ENCODE measurements around the gene PFKL. TPM values are rescaled to one million over a fixed set of nuclear protein-coding genes. Genes with fewer than 3 reads are reported as not detected.

Gene PFKL
- total RNA-seq, 1 donor from 2014 or later, result 101 TPM

GRCh38 chr21:44350773-44351481 is 51.1 kb downstream of the PFKL start:
- peak; percentile 67 for DNase-seq
- no peaks in the 10 kb centered on the region for H3K9me3 ChIP-seq
- no peak overlapping the region for H3K4me3 ChIP-seq
- no peak for ATAC-seq
- H3K27me3 ChIP-seq, result peaks cover 28% of the 10 kb centered on the region
- H3K27ac ChIP-seq, result no peak overlapping the region
- intact Hi-C loops (cut with DNase I), result no loop called here
- TF ChIP-seq CTCF (IDR thresholded peaks at IDR 0.05), result no peak
- H3K36me3 ChIP-seq, result no peaks in the 10 kb centered on the region
- peaks cover 17% of the 10 kb centered on the region for H3K4me1 ChIP-seq

GRCh38 chr21:44351535-44352252 is 51.8 kb downstream of the PFKL start:
- H3K27me3 ChIP-seq, result peaks cover 28% of the 10 kb centered on the region
- no peaks in the 10 kb centered on the region for H3K9me3 ChIP-seq
- H3K36me3 ChIP-seq, result no peaks in the 10 kb centered on the region
- peak; percentile 61 for DNase-seq
- H3K4me1 ChIP-seq, result peaks cover 17% of the 10 kb centered on the region
- no peak for ATAC-seq
- no peak overlapping the region for H3K27ac ChIP-seq
- no peak overlapping the region for H3K4me3 ChIP-seq
- TF ChIP-seq CTCF (IDR thresholded peaks at IDR 0.05), result no peak
- intact Hi-C loops (cut with DNase I), result no loop called here

- Histone ChIP-seq H3K27ac (peak overlapping the region; percentile 79), H3K36me3 (no peaks in the 10 kb centered on the region), H3K27me3 (peaks cover 28% of the 10 kb centered on the region), H3K4me3 (no peak overlapping the region), H3K4me1 (peaks cover 17% of the 10 kb centered on the region), H3K9me3 (no peaks in the 10 kb centered on the region)
- no peak for DNase-seq
- no peak for TF ChIP-seq CTCF (IDR thresholded peaks at IDR 0.05)
- intact Hi-C loops (cut with DNase I), result no loop called here
- ATAC-seq, result no peak
These were observed 52.5 kb downstream of the PFKL start for GRCh38 chr21:44352253-44352860.

GRCh38 chr21:44353191-44353970 is 53.5 kb downstream of the PFKL start, which contains the start of gene TRPM2:
TSS of gene TRPM2 (plus strand) at chr21:44353621. CDS start at chr21:44353701, 80 bp downstream.
- Histone ChIP-seq H3K27ac (peak within 1 kb of the TSS; percentile 79), H3K4me1 (peaks cover 17% of the 10 kb centered on the region), H3K4me3 (peak within 1 kb of the TSS; percentile 41), H3K9me3 (no peaks in the 10 kb centered on the region), H3K36me3 (no peaks in the 10 kb centered on the region), H3K27me3 (peaks cover 28% of the 10 kb centered on the region)
- no peak for TF ChIP-seq CTCF (IDR thresholded peaks at IDR 0.05)
- DNase-seq (peak; percentile 84), ATAC-seq (peak; percentile 71)
- intact Hi-C loops (cut with DNase I), result no loop called here

GRCh38 chr21:44354001-44354405 is 54.1 kb downstream of the PFKL start:
- peak overlapping the region; percentile 79 for H3K27ac ChIP-seq
- H3K36me3 ChIP-seq, result no peaks in the 10 kb centered on the region
- intact Hi-C loops (cut with DNase I), result no loop called here
- TF ChIP-seq CTCF (IDR thresholded peaks at IDR 0.05), result no peak
- H3K27me3 ChIP-seq, result peaks cover 24% of the 10 kb centered on the region
- peak overlapping the region; percentile 41 for H3K4me3 ChIP-seq
- ATAC-seq, result peak; percentile 51
- H3K9me3 ChIP-seq, result no peaks in the 10 kb centered on the region
- peak; percentile 75 for DNase-seq
- H3K4me1 ChIP-seq, result peaks cover 17% of the 10 kb centered on the region

All from upper lobe of right lung (tissue), 1 donor.